ENCODE results near the gene NUP93.

Gene NUP93

GRCh38 chr16:56690420-56691122 is 39.4 kb upstream of the NUP93 start:
- Histone ChIP-seq H3K4me1 (ENCODE audit: control insufficient read depth, insufficient read depth, low read length, unreplicated experiment) (peaks cover 17% of the 10 kb centered on the region), H3K27me3 (ENCODE audit: insufficient read depth, low read length) (no peaks in the 10 kb centered on the region)

GRCh38 chr16:56691885-56692284 is 38.0 kb upstream of the NUP93 start:
- no peaks in the 10 kb centered on the region for H3K79me2 ChIP-seq (ENCODE audit: control insufficient read depth, insufficient read depth, low read length, unreplicated experiment)
- peaks cover 17% of the 10 kb centered on the region for H3K4me1 ChIP-seq (ENCODE audit: control insufficient read depth, insufficient read depth, low read length, unreplicated experiment)
- H3K27me3 ChIP-seq (ENCODE audit: insufficient read depth, low read length) = no peaks in the 10 kb centered on the region
- H3K27ac ChIP-seq (ENCODE audit: low read depth, low read length) = peak overlapping the region; percentile 26; the same call in 1 of the 2 replicates
- H3K4me3 ChIP-seq (ENCODE audit: low read depth, low read length) = no peak overlapping the region
- no peak overlapping the region for H2AFZ ChIP-seq (ENCODE audit: low read length, unreplicated experiment)
- H3K36me3 ChIP-seq (ENCODE audit: insufficient read depth, low read length) = no peaks in the 10 kb centered on the region

More at GRCh38 chr16:56690420-56691122, 39.4 kb upstream of the NUP93 start:
- H3K79me2 ChIP-seq (ENCODE audit: control insufficient read depth, insufficient read depth, low read length, unreplicated experiment) = no peaks in the 10 kb centered on the region
- H2AFZ ChIP-seq (ENCODE audit: low read length, unreplicated experiment) = no peak overlapping the region
- H3K36me3 ChIP-seq (ENCODE audit: insufficient read depth, low read length) = no peaks in the 10 kb centered on the region
- H3K4me3 ChIP-seq (ENCODE audit: low read depth, low read length) = no peak overlapping the region
- no peak overlapping the region for H3K27ac ChIP-seq (ENCODE audit: low read depth, low read length)

- no peak overlapping the region for H2AFZ ChIP-seq (ENCODE audit: low read length, unreplicated experiment)
- H3K27me3 ChIP-seq (ENCODE audit: insufficient read depth, low read length) = no peaks in the 10 kb centered on the region
- no peaks in the 10 kb centered on the region for H3K36me3 ChIP-seq (ENCODE audit: insufficient read depth, low read length)
- no peak overlapping the region for H3K27ac ChIP-seq (ENCODE audit: low read depth, low read length)
- peaks cover 13% of the 10 kb centered on the region for H3K4me1 ChIP-seq (ENCODE audit: control insufficient read depth, insufficient read depth, low read length, unreplicated experiment)
- H3K4me3 ChIP-seq (ENCODE audit: low read depth, low read length) = no peak overlapping the region
- H3K79me2 ChIP-seq (ENCODE audit: control insufficient read depth, insufficient read depth, low read length, unreplicated experiment) = no peaks in the 10 kb centered on the region
These were observed 34.7 kb upstream of the NUP93 start for GRCh38 chr16:56695246-56695645.

DNA sequence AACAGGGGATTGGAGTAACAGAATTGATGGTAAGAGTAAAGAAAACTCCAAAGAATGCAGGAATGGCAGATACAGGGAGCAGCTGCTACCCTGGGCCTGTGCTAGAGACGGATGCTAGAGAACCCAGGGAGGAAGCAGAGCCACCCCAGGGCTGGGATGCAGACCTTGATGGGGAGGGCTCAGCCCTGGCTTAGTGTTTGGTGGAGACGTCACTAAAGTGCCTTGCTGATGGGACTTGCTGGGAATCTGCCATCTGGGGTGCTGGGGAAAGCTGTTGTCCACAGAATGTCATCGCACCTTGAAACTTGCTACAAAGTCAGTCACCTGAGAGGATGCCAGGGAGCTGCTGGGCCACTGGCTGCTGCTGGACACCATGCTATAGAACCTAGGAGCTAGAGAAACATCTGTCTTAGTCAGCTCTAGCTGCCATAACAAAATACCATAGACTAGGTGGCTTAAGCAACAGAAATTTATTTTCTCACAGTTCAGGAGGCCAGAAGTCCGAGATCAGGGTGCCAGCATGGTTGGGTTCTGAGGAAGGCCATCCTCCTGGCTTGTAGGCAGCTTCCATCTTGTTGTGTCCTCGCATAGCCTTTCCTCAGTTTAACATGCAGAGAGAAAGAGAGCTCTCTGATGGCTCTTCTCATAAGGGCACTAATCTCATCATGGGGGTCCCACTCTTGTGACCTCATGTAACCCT is 32.3 kb upstream of the NUP93 start:
- H3K27me3 ChIP-seq (ENCODE audit: insufficient read depth, low read length) = no peaks in the 10 kb centered on the region
- no peak overlapping the region for H3K4me3 ChIP-seq (ENCODE audit: low read depth, low read length)
- peaks cover 9% of the 10 kb centered on the region for H3K4me1 ChIP-seq (ENCODE audit: control insufficient read depth, insufficient read depth, low read length, unreplicated experiment)
- no peak overlapping the region for H2AFZ ChIP-seq (ENCODE audit: low read length, unreplicated experiment)
- H3K79me2 ChIP-seq (ENCODE audit: control insufficient read depth, insufficient read depth, low read length, unreplicated experiment) = no peaks in the 10 kb centered on the region
- H3K36me3 ChIP-seq (ENCODE audit: insufficient read depth, low read length) = no peaks in the 10 kb centered on the region
- H3K27ac ChIP-seq (ENCODE audit: low read depth, low read length) = no peak overlapping the region

DNA sequence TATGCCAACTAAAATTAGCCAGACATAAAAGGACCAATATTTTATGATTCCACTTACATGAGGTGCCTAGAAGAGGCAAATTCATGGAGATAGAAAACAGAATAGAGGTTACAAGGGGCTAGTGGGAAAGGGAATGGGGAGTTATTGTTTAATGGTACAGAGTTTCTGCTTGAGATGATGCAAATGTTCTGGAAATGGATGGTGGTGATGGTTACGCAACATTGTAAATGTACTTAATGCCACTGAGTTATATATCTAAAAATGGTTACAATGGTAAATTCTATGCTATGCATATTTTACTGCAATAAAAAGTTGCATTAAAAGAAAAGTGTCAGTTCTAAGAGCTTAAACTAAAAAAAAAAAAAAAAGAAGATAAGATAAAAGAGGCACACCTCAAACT is 29.7 kb upstream of the NUP93 start:
- H3K27me3 ChIP-seq (ENCODE audit: insufficient read depth, low read length) = no peaks in the 10 kb centered on the region
- no peak overlapping the region for H3K27ac ChIP-seq (ENCODE audit: low read depth, low read length)
- peaks cover 10% of the 10 kb centered on the region for H3K4me1 ChIP-seq (ENCODE audit: control insufficient read depth, insufficient read depth, low read length, unreplicated experiment)
- no peaks in the 10 kb centered on the region for H3K36me3 ChIP-seq (ENCODE audit: insufficient read depth, low read length)
- H2AFZ ChIP-seq (ENCODE audit: low read length, unreplicated experiment) = no peak overlapping the region
- no peak overlapping the region for H3K4me3 ChIP-seq (ENCODE audit: low read depth, low read length)
- H3K79me2 ChIP-seq (ENCODE audit: control insufficient read depth, insufficient read depth, low read length, unreplicated experiment) = no peaks in the 10 kb centered on the region

DNA sequence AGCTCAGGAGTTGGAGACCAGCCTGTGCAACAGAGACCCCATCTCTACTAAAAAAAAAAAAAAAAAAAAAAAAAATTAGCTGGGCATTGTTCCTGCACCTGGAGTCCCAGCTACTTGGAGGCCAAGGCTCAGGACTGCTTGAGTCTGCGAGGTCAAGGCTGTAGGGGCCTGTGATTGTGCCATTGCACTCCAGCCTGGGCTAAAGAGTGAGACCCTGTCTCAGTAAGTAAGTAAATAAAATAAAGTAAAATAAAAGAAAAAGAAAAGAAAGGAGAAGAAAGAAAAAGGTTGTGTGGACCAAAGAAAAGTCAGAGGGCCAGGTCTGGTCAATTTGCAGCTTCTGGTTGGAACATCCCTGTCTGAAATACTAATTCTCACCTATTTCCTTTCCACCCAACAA is 29.3 kb upstream of the NUP93 start:
- H3K4me3 ChIP-seq (ENCODE audit: low read depth, low read length) = no peak overlapping the region
- no peaks in the 10 kb centered on the region for H3K79me2 ChIP-seq (ENCODE audit: control insufficient read depth, insufficient read depth, low read length, unreplicated experiment)
- no peaks in the 10 kb centered on the region for H3K36me3 ChIP-seq (ENCODE audit: insufficient read depth, low read length)
- no peak overlapping the region for H2AFZ ChIP-seq (ENCODE audit: low read length, unreplicated experiment)
- no peak overlapping the region for H3K27ac ChIP-seq (ENCODE audit: low read depth, low read length)
- peaks cover 10% of the 10 kb centered on the region for H3K4me1 ChIP-seq (ENCODE audit: control insufficient read depth, insufficient read depth, low read length, unreplicated experiment)
- no peaks in the 10 kb centered on the region for H3K27me3 ChIP-seq (ENCODE audit: insufficient read depth, low read length)

- Histone ChIP-seq H3K4me1 (ENCODE audit: control insufficient read depth, insufficient read depth, low read length, unreplicated experiment) (peaks cover 10% of the 10 kb centered on the region), H3K27ac (ENCODE audit: low read depth, low read length) (no peak overlapping the region), H3K27me3 (ENCODE audit: insufficient read depth, low read length) (no peaks in the 10 kb centered on the region), H3K36me3 (ENCODE audit: insufficient read depth, low read length) (no peaks in the 10 kb centered on the region), H3K79me2 (ENCODE audit: control insufficient read depth, insufficient read depth, low read length, unreplicated experiment) (no peaks in the 10 kb centered on the region), H2AFZ (ENCODE audit: low read length, unreplicated experiment) (peak overlapping the region; percentile 7), H3K4me3 (ENCODE audit: low read depth, low read length) (no peak overlapping the region)
These were observed 28.4 kb upstream of the NUP93 start for GRCh38 chr16:56701534-56701933.

GRCh38 chr16:56702836-56703235 is 27.1 kb upstream of the NUP93 start:
- H3K79me2 ChIP-seq (ENCODE audit: control insufficient read depth, insufficient read depth, low read length, unreplicated experiment) = no peaks in the 10 kb centered on the region
- no peaks in the 10 kb centered on the region for H3K27me3 ChIP-seq (ENCODE audit: insufficient read depth, low read length)
- peak overlapping the region; percentile 54 for H2AFZ ChIP-seq (ENCODE audit: low read length, unreplicated experiment)
- H3K36me3 ChIP-seq (ENCODE audit: insufficient read depth, low read length) = no peaks in the 10 kb centered on the region
- H3K4me1 ChIP-seq (ENCODE audit: control insufficient read depth, insufficient read depth, low read length, unreplicated experiment) = peaks cover 10% of the 10 kb centered on the region
- no peak overlapping the region for H3K4me3 ChIP-seq (ENCODE audit: low read depth, low read length)
- no peak overlapping the region for H3K27ac ChIP-seq (ENCODE audit: low read depth, low read length)

DNA sequence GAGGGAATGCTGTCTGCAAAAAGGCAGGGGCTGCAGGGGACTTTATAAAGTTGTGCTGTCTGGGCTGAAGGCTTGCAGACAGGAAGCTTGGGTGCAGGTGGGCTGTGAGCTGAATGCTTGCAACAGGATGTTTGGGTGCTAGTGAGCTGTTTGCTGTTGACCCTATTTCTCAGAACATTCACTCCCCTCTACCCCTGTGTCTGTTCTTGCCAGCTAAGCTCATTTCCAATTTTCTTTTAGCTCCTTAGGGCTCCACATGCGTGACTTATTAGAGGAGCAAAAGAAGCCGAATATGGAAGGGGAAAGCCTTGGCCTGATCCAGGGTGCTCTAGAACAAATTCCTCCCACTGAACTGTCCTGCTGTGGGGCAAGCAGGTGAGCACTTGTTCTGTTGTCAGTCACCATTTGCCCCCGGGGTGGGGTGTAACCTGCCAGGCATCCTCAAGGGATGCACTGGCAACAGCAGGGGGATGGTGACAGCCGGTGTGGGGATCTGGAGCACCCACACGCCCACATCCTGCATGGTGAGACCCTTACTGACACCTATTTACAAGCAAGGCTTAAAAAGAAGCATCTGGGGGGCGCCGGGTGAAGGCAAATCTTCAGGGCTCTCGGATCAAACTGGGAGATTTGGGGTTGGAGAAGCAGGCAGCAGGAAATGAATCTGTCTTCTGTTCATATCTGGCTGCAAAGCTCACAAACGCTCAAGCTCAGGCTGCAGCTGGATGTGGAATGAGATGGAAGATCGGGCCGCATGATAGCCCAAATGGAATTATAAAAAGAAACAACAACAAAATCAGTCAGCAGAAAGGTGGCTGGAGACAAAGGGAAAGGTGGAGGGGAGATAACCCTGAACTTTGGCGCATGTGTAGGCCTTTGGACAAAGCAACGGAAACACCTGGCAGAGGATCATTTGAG is 21.1 kb upstream of the NUP93 start:
- H3K27me3 ChIP-seq (ENCODE audit: insufficient read depth, low read length) = no peaks in the 10 kb centered on the region
- no peaks in the 10 kb centered on the region for H3K79me2 ChIP-seq (ENCODE audit: control insufficient read depth, insufficient read depth, low read length, unreplicated experiment)
- no peak overlapping the region for H3K27ac ChIP-seq (ENCODE audit: low read depth, low read length)
- no peaks in the 10 kb centered on the region for H3K36me3 ChIP-seq (ENCODE audit: insufficient read depth, low read length)
- no peaks in the 10 kb centered on the region for H3K4me1 ChIP-seq (ENCODE audit: control insufficient read depth, insufficient read depth, low read length, unreplicated experiment)
- H3K4me3 ChIP-seq (ENCODE audit: low read depth, low read length) = no peak overlapping the region
- no peak overlapping the region for H2AFZ ChIP-seq (ENCODE audit: low read length, unreplicated experiment)

- H3K79me2 ChIP-seq (ENCODE audit: control insufficient read depth, insufficient read depth, low read length, unreplicated experiment) = no peaks in the 10 kb centered on the region
- no peaks in the 10 kb centered on the region for H3K4me1 ChIP-seq (ENCODE audit: control insufficient read depth, insufficient read depth, low read length, unreplicated experiment)
- H3K4me3 ChIP-seq (ENCODE audit: low read depth, low read length) = no peak overlapping the region
- no peaks in the 10 kb centered on the region for H3K36me3 ChIP-seq (ENCODE audit: insufficient read depth, low read length)
- no peaks in the 10 kb centered on the region for H3K27me3 ChIP-seq (ENCODE audit: insufficient read depth, low read length)
- no peak overlapping the region for H2AFZ ChIP-seq (ENCODE audit: low read length, unreplicated experiment)
- no peak overlapping the region for H3K27ac ChIP-seq (ENCODE audit: low read depth, low read length)
These were observed 20.4 kb upstream of the NUP93 start for GRCh38 chr16:56709443-56710040.

Data from ACC112 (cell line).